Tibial nerve (tissue), 4 donors: ENCODE results near the gene FBN2. TPM values are rescaled to one million over a fixed set of nuclear protein-coding genes. Genes with fewer than 3 reads are reported as not detected.

Source experiments
- DNase-seq, 2 donors: peaks; one replicate each; pipeline ENCODE4 v3.0.0-alpha.2; 2019; ENCODE audit warnings: low spot score in 2 of 2
- H3K27ac ChIP-seq, 4 donors: fragments of 200-600 bp; sonication (generic) in 3 of 4; one replicate each; pipeline ENCODE4 v1.5.1; 2017 to 2019; ENCODE audit warnings: mild to moderate bottlenecking in 1 of 4
- H3K27me3 ChIP-seq, 2 donors: fragments of 200-600 bp; sonication (generic) in 1 of 2; one replicate each; pipeline versions ENCODE4 v1.5.1 to v1.6.0; 2017 to 2019
- H3K36me3 ChIP-seq, 3 donors: fragments of 200-600 bp; sonication (generic); one replicate each; pipeline ENCODE4 v1.5.1; 2018 to 2019
- H3K4me1 ChIP-seq, 4 donors: fragments of 200-600 bp; sonication (generic) in 3 of 4; one replicate each; pipeline ENCODE4 v1.5.1; 2017 to 2019
- H3K4me3 ChIP-seq, 4 donors: fragments of 200-600 bp; sonication (generic) in 3 of 4; one replicate each; pipeline ENCODE4 v1.5.1; 2017 to 2019; ENCODE audit warnings: mild to moderate bottlenecking in 1 of 4, moderate library complexity in 1 of 4
- H3K9me3 ChIP-seq, 4 donors: fragments of 200-600 bp; sonication (generic) in 3 of 4; one replicate each; pipeline ENCODE4 v1.5.1; 2017 to 2019
- EP300 ChIP-seq, 2 donors: sonication (generic); formaldehyde crosslinking; IDR thresholded peaks; one replicate each; pipeline ENCODE4 v1.6.1; 2017; ENCODE audit warnings: antibody characterized with exemption in 2 of 2, mild to moderate bottlenecking in 1 of 2
- POLR2A ChIP-seq, 2 donors: fragments of 450-650 bp; IDR thresholded peaks; one replicate each; pipeline ENCODE4 v1.6.1; 2017; ENCODE audit warnings: antibody characterized with exemption in 2 of 2, mild to moderate bottlenecking in 2 of 2, moderate library complexity in 2 of 2
- WGBS, 2 donors: methylation state at CpG; one replicate each; pipeline ENCODE4 v1.1.5; 2018; 5-methylcytosine and 5-hydroxymethylcytosine counted together
- total RNA-seq, 4 donors: library from RNA; depleted of rRNA; stranded (reverse); fragments of >200 nt; gene quantifications; one replicate each; pipeline ENCODE4 v1.1.0, GENCODE V29; 2016
- TF ChIP-seq, protein P1 (sequence below), 5 experiments: fragments of 200-600 bp in 3 of 5; fragments of 450-650 bp in 2 of 5; sonication (generic) in 3 of 5; IDR thresholded peaks; one replicate each; pipeline ENCODE4 v1.5.1; 2016 to 2019; ENCODE audit warnings: antibody characterized with exemption in 5 of 5, mild to moderate bottlenecking in 3 of 5, moderate library complexity in 2 of 5

Gene FBN2
- total RNA-seq, 4 donors from 2014 or later, result 1.2 to 6.3 (median 3.6) TPM

DNA sequence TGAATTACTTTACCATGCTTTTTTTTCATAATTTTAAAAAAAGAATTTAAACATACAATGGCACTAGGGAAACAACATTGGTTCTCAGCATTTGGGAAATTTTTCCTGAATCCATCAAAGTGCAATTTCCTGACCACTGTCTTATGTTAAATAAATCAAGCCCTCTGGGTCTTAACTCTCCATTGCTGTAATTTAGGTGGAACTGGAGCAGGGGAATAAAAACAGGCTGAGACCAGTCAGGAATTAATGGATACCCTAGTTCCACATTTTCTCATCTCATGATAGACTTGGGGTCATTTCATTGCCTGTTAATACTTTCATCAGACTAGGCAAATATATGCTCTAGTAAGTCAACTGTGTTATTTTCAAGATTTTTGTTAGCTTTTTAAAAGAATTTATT is 103.1 kb downstream of the FBN2 start:
- Histone ChIP-seq H3K9me3 (no peaks in the 10 kb centered on the region), H3K27me3 (no peaks in the 10 kb centered on the region), H3K4me3 (no peak overlapping the region), H3K4me1 (no peaks in the 10 kb centered on the region), H3K27ac (no peak overlapping the region), H3K36me3 (no peaks in the 10 kb centered on the region)
- no peak for DNase-seq
- TF ChIP-seq, protein P1, sequence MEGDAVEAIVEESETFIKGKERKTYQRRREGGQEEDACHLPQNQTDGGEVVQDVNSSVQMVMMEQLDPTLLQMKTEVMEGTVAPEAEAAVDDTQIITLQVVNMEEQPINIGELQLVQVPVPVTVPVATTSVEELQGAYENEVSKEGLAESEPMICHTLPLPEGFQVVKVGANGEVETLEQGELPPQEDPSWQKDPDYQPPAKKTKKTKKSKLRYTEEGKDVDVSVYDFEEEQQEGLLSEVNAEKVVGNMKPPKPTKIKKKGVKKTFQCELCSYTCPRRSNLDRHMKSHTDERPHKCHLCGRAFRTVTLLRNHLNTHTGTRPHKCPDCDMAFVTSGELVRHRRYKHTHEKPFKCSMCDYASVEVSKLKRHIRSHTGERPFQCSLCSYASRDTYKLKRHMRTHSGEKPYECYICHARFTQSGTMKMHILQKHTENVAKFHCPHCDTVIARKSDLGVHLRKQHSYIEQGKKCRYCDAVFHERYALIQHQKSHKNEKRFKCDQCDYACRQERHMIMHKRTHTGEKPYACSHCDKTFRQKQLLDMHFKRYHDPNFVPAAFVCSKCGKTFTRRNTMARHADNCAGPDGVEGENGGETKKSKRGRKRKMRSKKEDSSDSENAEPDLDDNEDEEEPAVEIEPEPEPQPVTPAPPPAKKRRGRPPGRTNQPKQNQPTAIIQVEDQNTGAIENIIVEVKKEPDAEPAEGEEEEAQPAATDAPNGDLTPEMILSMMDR (IDR thresholded peaks at IDR 0.05), result no peak
- TF ChIP-seq POLR2A (IDR thresholded peaks at IDR 0.05), result no peak
- no peak for TF ChIP-seq EP300 (IDR thresholded peaks at IDR 0.05)

DNA sequence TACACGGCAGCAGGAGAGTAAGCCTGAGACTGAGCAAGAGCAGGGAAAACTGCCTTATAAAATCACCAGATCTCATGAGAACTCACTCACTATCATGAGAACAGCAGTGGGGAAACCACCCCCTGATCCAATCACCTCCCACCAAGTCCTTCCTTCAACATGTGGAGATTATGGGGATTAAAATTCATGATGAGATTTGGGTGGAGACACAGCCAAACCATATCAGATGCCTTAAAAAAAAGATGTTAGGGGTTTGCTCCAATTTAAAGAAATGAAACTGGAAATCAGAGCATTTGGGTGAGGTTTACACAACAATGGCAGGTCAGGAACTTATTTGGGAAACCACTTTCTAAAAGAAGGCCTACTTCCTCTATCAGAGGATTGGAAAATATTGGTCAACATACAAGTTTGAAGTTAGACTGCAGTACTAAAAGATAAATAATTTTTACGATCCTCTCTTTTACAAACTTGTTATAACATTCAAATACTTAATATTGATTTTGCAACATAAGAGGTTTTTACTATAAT is 105.1 kb downstream of the FBN2 start:
- H3K4me1 ChIP-seq, result no peaks in the 10 kb centered on the region
- H3K36me3 ChIP-seq, result no peaks in the 10 kb centered on the region
- 87 to 88% methylated on average over 2 of the region's 2 CpGs for WGBS, 2 donors
- DNase-seq, result no peak
- H3K27ac ChIP-seq, result no peak overlapping the region
- H3K9me3 ChIP-seq, result no peaks in the 10 kb centered on the region
- no peak for TF ChIP-seq POLR2A (IDR thresholded peaks at IDR 0.05)
- no peak for TF ChIP-seq EP300 (IDR thresholded peaks at IDR 0.05)
- TF ChIP-seq, protein P1 (IDR thresholded peaks at IDR 0.05), result no peak
- H3K27me3 ChIP-seq, result no peaks in the 10 kb centered on the region
- no peak overlapping the region for H3K4me3 ChIP-seq

DNA sequence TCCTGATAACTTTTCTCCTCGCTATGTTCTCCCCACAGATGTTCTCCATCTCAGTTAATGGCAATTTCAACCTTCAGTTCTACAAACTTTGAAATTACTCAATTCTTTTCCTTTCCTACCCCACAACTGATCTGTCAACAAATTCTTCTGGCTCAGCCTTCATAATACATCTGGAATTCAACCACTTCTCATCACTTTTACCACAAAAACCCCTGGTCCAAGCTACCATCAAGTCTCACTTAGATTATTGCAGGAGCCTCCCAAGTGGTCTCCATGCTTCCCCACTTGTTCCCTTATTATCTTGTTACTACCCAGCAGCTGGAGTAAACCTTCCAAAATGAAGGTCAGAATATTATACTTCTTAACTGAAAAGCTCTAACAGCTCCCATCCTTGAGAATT is 110.1 kb downstream of the FBN2 start:
- no peak for DNase-seq
- no peak overlapping the region for H3K4me3 ChIP-seq
- TF ChIP-seq POLR2A (IDR thresholded peaks at IDR 0.05), result no peak
- TF ChIP-seq EP300 (IDR thresholded peaks at IDR 0.05), result no peak
- TF ChIP-seq, protein P1 (IDR thresholded peaks at IDR 0.05), result no peak
- H3K9me3 ChIP-seq, result no peaks in the 10 kb centered on the region
- no peaks in the 10 kb centered on the region for H3K27me3 ChIP-seq
- H3K27ac ChIP-seq, result no peak overlapping the region
- no peaks in the 10 kb centered on the region for H3K4me1 ChIP-seq
- 94 to 96% methylated on average over 1 of the region's 1 CpG for WGBS, 2 donors
- H3K36me3 ChIP-seq, result no peaks in the 10 kb centered on the region

DNA sequence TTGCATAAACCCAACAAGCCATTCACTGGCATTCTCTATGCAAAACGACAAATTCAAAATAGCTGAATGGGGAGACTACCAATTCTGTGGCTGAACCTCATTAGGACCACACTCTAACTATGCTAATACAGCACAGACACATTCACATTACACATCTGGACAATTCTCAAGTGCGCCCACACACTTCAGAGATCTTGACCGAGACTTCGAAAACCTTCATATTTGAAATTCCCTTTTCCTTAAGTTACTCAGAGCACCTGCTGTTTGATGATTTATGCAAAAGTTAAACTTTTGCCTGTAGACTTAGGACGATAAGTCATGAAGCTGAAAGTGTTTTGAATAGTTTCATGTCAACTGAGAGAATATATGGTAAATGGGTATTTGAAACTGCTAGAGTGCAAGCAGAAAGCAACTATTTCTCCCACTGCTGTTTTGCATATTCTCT is 111.9 kb downstream of the FBN2 start:
- no peaks in the 10 kb centered on the region for H3K9me3 ChIP-seq
- no peaks in the 10 kb centered on the region for H3K4me1 ChIP-seq
- no peaks in the 10 kb centered on the region for H3K27me3 ChIP-seq
- DNase-seq, result no peak
- no peak overlapping the region for H3K27ac ChIP-seq
- no peak for TF ChIP-seq EP300 (IDR thresholded peaks at IDR 0.05)
- TF ChIP-seq POLR2A (IDR thresholded peaks at IDR 0.05), result no peak
- TF ChIP-seq, protein P1 (IDR thresholded peaks at IDR 0.05), result no peak
- no peaks in the 10 kb centered on the region for H3K36me3 ChIP-seq
- no peak overlapping the region for H3K4me3 ChIP-seq
- WGBS, 2 donors, result 60 to 67% methylated on average over 5 of the region's 5 CpGs

DNA sequence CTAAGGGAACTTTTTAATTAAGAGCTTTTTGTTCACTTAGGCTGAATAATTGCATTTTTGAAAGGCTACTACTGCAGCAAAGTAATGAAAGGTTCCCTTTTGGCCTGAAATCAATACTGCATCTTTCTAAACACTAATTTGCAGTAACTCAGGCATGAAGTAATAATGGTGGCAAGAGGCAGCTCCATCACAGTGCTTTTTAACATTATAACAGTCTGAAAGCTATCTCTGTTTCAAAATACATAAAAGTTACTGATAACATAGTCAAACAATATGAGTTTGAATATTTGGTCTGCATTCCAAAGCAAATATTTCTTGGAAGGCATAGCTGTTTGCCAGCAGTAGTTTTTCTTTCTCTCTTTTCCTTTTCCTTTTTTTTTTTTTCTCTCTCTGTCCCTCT is 113.4 kb downstream of the FBN2 start:
- no peaks in the 10 kb centered on the region for H3K27me3 ChIP-seq
- H3K4me1 ChIP-seq, result no peaks in the 10 kb centered on the region
- H3K9me3 ChIP-seq, result no peaks in the 10 kb centered on the region
- H3K4me3 ChIP-seq, result no peak overlapping the region
- TF ChIP-seq POLR2A (IDR thresholded peaks at IDR 0.05) (no peak), EP300 (IDR thresholded peaks at IDR 0.05) (no peak)
- TF ChIP-seq, protein P1 (IDR thresholded peaks at IDR 0.05), result no peak
- H3K27ac ChIP-seq, result no peak overlapping the region
- DNase-seq, result no peak
- no peaks in the 10 kb centered on the region for H3K36me3 ChIP-seq
